GM12878 (cell line): ENCODE data around the gene SPI1. TPM values are rescaled to one million over a fixed set of nuclear protein-coding genes. Genes with fewer than 3 reads are reported as not detected.

Source experiments
- ATAC-seq: fragments of 200-7000 bp; cut with Tn5 transposase; 3 replicates; pipeline ENCODE4 v1.9.1; 2020; ENCODE audit warnings: mild to moderate bottlenecking, moderate library complexity
- BruUV-seq: library from RNA; stranded (reverse); fragments of 400-500 nt; replicated peaks from 2 replicates; lab custom pipeline; 2021; lab: Mats Ljungman, UMichigan
- CTCF ChIA-PET: fragments of 300-600 bp; sonication (Branson Sonifier 250); formaldehyde crosslinking; extraction: SDS; loops from one replicate; lab custom pipeline; 2021; ENCODE audit warnings: inconsistent platforms; lab: Yijun Ruan, JAX
- POLR2A ChIA-PET: fragments of 350-600 bp; formaldehyde crosslinking; extraction: SDS; loops from one replicate; lab custom pipeline; 2021; ENCODE audit warnings: inconsistent platforms; lab: Charles Lee
- RAD21 ChIA-PET: fragments of 300-600 bp; sonication (Branson Sonifier 250); formaldehyde crosslinking; loops from one replicate; lab custom pipeline; 2023; ENCODE audit warnings: antibody characterized with exemption; ENCODE audit not compliant: unreplicated experiment; lab: Charles Lee
- SMC1A ChIA-PET: fragments of 300-600 bp; sonication (Branson Sonifier 250); formaldehyde crosslinking; loops from one replicate; lab custom pipeline; 2023; ENCODE audit not compliant: unreplicated experiment, uncharacterized antibody; lab: Charles Lee
- DNase-seq: peaks from one replicate; pipeline ENCODE4 v3.0.0-alpha.2; 2011; ENCODE audit warnings: low read depth, low spot score
- FAIRE-seq: peaks from 3 replicates; lab custom pipeline; 2011; peaks lifted over from hg19 to GRCh38; lab: Jason Lieb, UNC
- H2AFZ ChIP-seq: 2 replicates; pipeline ENCODE4 v1.6.0; 2011; ENCODE audit warnings: low read depth, low read length, control low read depth; ENCODE audit not compliant: control insufficient read depth
- H3K27ac ChIP-seq: 2 replicates; pipeline ENCODE4 v1.5.1; 2011; ENCODE audit warnings: control low read depth; ENCODE audit not compliant: control insufficient read depth, insufficient read depth
- H3K27me3 ChIP-seq, 2 experiments: replicated peaks in 1 of 2; 2 replicates each; pipeline versions ENCODE4 v1.6.0 to v1.6.1; 2011; ENCODE audit warnings: low read length in 1 of 2; ENCODE audit not compliant: control insufficient read depth in 2 of 2, insufficient read depth in 2 of 2
- H3K36me3 ChIP-seq, 2 experiments: 2 replicates each; pipeline ENCODE4 v1.5.1; 2011; ENCODE audit warnings: low read length in 1 of 2; ENCODE audit not compliant: control insufficient read depth in 2 of 2, insufficient read depth in 2 of 2
- H3K4me1 ChIP-seq: 2 replicates; pipeline ENCODE4 v1.6.1; 2011; ENCODE audit warnings: mild to moderate bottlenecking, low read length, moderate library complexity, mixed read lengths; ENCODE audit not compliant: control insufficient read depth, insufficient read depth
- H3K4me2 ChIP-seq: 2 replicates; pipeline ENCODE4 v1.6.0; 2011; ENCODE audit warnings: control low read depth; ENCODE audit not compliant: control insufficient read depth, insufficient read depth
- H3K4me3 ChIP-seq: fragments of 200-600 bp; sonication (generic); 2 replicates; pipeline ENCODE4 v1.5.1; 2016
- H3K79me2 ChIP-seq: 2 replicates; pipeline ENCODE4 v1.6.0; 2011; ENCODE audit warnings: low read length; ENCODE audit not compliant: control insufficient read depth, insufficient read depth
- H3K9ac ChIP-seq: 2 replicates; pipeline ENCODE4 v1.8.0; 2011; ENCODE audit warnings: low read length, control low read depth, mixed read lengths; ENCODE audit not compliant: control insufficient read depth, insufficient read depth
- H3K9me3 ChIP-seq: replicated peaks from 3 replicates; pipeline ENCODE4 v1.5.1; 2011; ENCODE audit warnings: mild to moderate bottlenecking, low read length; ENCODE audit not compliant: control insufficient read depth, insufficient read depth
- H4K20me1 ChIP-seq: 2 replicates; pipeline ENCODE4 v1.6.0; 2011; ENCODE audit not compliant: control insufficient read depth, insufficient read depth
- CEBPB ChIP-seq, 2 experiments: fragments of 150-350 bp in 1 of 2; IDR thresholded peaks; 2 replicates each; pipeline ENCODE4 v1.6.1; 2012 to 2014; ENCODE audit warnings: low read depth in 2 of 2, low read length in 2 of 2, borderline replicate concordance in 1 of 2, inconsistent platforms in 1 of 2
- JUND ChIP-seq: IDR thresholded peaks from 2 replicates; pipeline ENCODE4 v1.6.1; 2012; ENCODE audit warnings: low read depth, mild to moderate bottlenecking, low read length, improper control_type of control experiment, moderate library complexity
- RAD21 ChIP-seq: IDR thresholded peaks from 2 replicates; pipeline ENCODE4 v1.6.1; 2011; ENCODE audit warnings: mild to moderate bottlenecking, low read depth, low read length, moderate library complexity; ENCODE audit not compliant: insufficient read depth
- WGBS: methylation state at CpG from one replicate; pipeline ENCODE4 v1.1.6; 2016; ENCODE audit warnings: low lambda C conversion rate; ENCODE audit not compliant: insufficient replicate concordance, insufficient coverage; ENCODE audit errors: missing lambda C conversion rate; 5-methylcytosine and 5-hydroxymethylcytosine counted together
- in situ Hi-C: fragments of 300-500 bp; cut with MboI; formaldehyde crosslinking; loops from 9 replicates; pipeline ENCODE4 v1.14.3; 2018; ENCODE audit warnings: mixed read lengths
- intact Hi-C: fragments of 100-400 bp; cut with micrococcal nuclease; formaldehyde crosslinking; loops from one replicate; pipeline ENCODE4 v1.14.2; 2022; ENCODE audit not compliant: unreplicated experiment
- polyA plus RNA-seq, 11 experiments: library from polyadenylated mRNA; depleted of rRNA in 4 of 11; unstranded in 6 of 11; stranded (reverse) in 5 of 11; fragments of >200 nt; fragmentation: Nextera tagmentation in 4 of 11; fragmentation: Illumina TruSeq in 1 of 11; extraction: Ambion mirVana in 4 of 11; extraction: Trizol in 1 of 11; gene quantifications; 1 replicate in 1 of 11; 2 replicates in 10 of 11; pipeline versions ENCODE4 v1.2.1 to v1.2.3, GENCODE V29; 2011 to 2016; ENCODE audit warnings: inconsistent platforms in 2 of 11, missing spikeins in 2 of 11, low read depth in 1 of 11
- total RNA-seq, 4 experiments: library from RNA; depleted of rRNA in 3 of 4; stranded (reverse); fragments of >200 nt in 3 of 4; fragmentation: Illumina TruSeq in 1 of 4; extraction: Trizol in 1 of 4; gene quantifications; 2 replicates each; pipeline versions ENCODE4 v1.2.1 to v1.2.3, GENCODE V29; 2013 to 2021
- TF ChIP-seq, protein P1 (sequence below): IDR thresholded peaks from 2 replicates; pipeline ENCODE4 v1.6.1; 2012; ENCODE audit warnings: mild to moderate bottlenecking, low read depth, low read length
- TF ChIP-seq, protein P2 (sequence below): fragments of 150-350 bp; IDR thresholded peaks from 2 replicates; pipeline ENCODE4 v1.6.1; 2014; ENCODE audit warnings: mild to moderate bottlenecking, low read depth, low read length
- TF ChIP-seq, protein P3 (sequence below): fragments of 450-650 bp; formaldehyde crosslinking; IDR thresholded peaks from 2 replicates; pipeline ENCODE4 v1.4.0; 2022; ENCODE audit warnings: mild to moderate bottlenecking, moderate library complexity
- TF ChIP-seq, protein P4 (sequence below): IDR thresholded peaks from 2 replicates; pipeline ENCODE4 v1.6.1; 2011; ENCODE audit warnings: low read depth, low read length, improper control_type of control experiment, borderline replicate concordance

Gene SPI1
- total and polyA plus RNA-seq, 10 of the 15 experiments (the other 5 are each of a cell fraction or from before 2014, with no cell fraction given) = 0.05 to 31.1 (median 9.7) TPM

DNA sequence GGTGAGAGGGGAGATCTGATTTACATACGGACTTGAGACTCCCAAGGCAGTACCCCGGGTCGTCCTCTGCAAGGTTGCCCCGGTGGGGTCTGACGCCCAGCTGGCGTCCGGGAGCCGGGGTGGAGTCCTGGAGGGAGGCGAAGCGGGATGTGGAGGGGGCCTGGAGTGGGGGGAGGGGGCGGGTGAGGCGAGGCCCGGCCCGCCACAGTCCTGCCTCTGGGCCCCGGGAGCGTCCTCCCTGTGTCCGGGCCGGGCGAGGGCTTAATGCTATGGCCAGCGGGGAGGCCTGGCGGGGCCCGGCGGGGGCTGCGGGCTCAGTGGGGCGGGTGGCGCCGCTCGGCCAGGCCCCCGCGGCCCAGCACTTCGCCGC lies 23.4 kb downstream of the SPI1 start:
- H4K20me1 ChIP-seq = no peaks in the 10 kb centered on the region
- H2AFZ ChIP-seq = no peak overlapping the region
- no peak overlapping the region for H3K4me3 ChIP-seq
- no peak overlapping the region for H3K4me2 ChIP-seq
- no peaks in the 10 kb centered on the region; the same call in 2 of the 3 replicates for H3K9me3 ChIP-seq
- CTCF ChIA-PET = no interaction called here
- no peak overlapping the region for H3K9ac ChIP-seq
- TF ChIP-seq, protein P1, sequence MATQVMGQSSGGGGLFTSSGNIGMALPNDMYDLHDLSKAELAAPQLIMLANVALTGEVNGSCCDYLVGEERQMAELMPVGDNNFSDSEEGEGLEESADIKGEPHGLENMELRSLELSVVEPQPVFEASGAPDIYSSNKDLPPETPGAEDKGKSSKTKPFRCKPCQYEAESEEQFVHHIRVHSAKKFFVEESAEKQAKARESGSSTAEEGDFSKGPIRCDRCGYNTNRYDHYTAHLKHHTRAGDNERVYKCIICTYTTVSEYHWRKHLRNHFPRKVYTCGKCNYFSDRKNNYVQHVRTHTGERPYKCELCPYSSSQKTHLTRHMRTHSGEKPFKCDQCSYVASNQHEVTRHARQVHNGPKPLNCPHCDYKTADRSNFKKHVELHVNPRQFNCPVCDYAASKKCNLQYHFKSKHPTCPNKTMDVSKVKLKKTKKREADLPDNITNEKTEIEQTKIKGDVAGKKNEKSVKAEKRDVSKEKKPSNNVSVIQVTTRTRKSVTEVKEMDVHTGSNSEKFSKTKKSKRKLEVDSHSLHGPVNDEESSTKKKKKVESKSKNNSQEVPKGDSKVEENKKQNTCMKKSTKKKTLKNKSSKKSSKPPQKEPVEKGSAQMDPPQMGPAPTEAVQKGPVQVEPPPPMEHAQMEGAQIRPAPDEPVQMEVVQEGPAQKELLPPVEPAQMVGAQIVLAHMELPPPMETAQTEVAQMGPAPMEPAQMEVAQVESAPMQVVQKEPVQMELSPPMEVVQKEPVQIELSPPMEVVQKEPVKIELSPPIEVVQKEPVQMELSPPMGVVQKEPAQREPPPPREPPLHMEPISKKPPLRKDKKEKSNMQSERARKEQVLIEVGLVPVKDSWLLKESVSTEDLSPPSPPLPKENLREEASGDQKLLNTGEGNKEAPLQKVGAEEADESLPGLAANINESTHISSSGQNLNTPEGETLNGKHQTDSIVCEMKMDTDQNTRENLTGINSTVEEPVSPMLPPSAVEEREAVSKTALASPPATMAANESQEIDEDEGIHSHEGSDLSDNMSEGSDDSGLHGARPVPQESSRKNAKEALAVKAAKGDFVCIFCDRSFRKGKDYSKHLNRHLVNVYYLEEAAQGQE = no peak
- TF ChIP-seq, protein P2, sequence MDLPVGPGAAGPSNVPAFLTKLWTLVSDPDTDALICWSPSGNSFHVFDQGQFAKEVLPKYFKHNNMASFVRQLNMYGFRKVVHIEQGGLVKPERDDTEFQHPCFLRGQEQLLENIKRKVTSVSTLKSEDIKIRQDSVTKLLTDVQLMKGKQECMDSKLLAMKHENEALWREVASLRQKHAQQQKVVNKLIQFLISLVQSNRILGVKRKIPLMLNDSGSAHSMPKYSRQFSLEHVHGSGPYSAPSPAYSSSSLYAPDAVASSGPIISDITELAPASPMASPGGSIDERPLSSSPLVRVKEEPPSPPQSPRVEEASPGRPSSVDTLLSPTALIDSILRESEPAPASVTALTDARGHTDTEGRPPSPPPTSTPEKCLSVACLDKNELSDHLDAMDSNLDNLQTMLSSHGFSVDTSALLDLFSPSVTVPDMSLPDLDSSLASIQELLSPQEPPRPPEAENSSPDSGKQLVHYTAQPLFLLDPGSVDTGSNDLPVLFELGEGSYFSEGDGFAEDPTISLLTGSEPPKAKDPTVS = no peak
- TF ChIP-seq, protein P3, sequence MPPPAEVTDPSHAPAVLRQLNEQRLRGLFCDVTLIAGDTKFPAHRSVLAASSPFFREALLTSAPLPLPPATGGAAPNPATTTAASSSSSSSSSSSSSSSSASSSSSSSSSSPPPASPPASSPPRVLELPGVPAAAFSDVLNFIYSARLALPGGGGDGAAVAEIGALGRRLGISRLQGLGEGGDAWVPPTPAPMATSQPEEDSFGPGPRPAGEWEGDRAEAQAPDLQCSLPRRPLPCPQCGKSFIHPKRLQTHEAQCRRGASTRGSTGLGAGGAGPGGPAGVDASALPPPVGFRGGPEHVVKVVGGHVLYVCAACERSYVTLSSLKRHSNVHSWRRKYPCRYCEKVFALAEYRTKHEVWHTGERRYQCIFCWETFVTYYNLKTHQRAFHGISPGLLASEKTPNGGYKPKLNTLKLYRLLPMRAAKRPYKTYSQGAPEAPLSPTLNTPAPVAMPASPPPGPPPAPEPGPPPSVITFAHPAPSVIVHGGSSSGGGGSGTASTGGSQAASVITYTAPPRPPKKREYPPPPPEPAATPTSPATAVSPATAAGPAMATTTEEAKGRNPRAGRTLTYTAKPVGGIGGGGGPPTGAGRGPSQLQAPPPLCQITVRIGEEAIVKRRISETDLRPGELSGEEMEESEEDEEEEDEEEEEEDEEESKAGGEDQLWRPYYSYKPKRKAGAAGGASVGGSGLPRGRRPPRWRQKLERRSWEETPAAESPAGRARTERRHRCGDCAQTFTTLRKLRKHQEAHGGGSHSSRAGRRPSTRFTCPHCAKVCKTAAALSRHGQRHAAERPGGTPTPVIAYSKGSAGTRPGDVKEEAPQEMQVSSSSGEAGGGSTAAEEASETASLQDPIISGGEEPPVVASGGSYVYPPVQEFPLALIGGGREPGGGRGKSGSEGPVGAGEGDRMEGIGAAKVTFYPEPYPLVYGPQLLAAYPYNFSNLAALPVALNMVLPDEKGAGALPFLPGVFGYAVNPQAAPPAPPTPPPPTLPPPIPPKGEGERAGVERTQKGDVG (CRISPR knock-in tag) = no peak
- TF ChIP-seq, protein P4, sequence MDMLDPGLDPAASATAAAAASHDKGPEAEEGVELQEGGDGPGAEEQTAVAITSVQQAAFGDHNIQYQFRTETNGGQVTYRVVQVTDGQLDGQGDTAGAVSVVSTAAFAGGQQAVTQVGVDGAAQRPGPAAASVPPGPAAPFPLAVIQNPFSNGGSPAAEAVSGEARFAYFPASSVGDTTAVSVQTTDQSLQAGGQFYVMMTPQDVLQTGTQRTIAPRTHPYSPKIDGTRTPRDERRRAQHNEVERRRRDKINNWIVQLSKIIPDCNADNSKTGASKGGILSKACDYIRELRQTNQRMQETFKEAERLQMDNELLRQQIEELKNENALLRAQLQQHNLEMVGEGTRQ = no peak
- TF ChIP-seq CEBPB (IDR thresholded peaks at IDR 0.05; ENCODE audit: borderline replicate concordance in 1 of 2, low read depth in 2 of 2, low read length in 2 of 2) = no peak
- TF ChIP-seq RAD21 = no peak
- no peak for TF ChIP-seq JUND
- TF ChIP-seq, all 136 proteins: peak for 0
- RAD21 ChIA-PET = interaction anchor here (0.6 kb wide), 1 partner anchor 59 kb away, joined by 3 read pairs; no protein-coding TSS in a partner anchor
- Histone ChIP-seq H3K4me1 (no peaks in the 10 kb centered on the region), H3K79me2 (no peaks in the 10 kb centered on the region), H3K27ac (no peak overlapping the region), H3K36me3 (peaks cover 3% of the 10 kb centered on the region in 2 experiments; a peak in 3 of 4 replicates), H3K27me3 (no peaks in the 10 kb centered on the region)
- 98% methylated on average over 21 of the region's 32 CpGs for WGBS
- intact Hi-C loops = no loop called here
- BruUV-seq = no TSS peak
- SMC1A ChIA-PET = no interaction called here
- POLR2A ChIA-PET = no interaction called here
- FAIRE-seq = no peak
- DNase-seq = no peak
- no peak for ATAC-seq
- in situ Hi-C loops = no loop called here
